UCSD-AML1 (cell line): ENCODE results near the gene CYTH1.

Source experiments
- DNase-seq: peaks from one replicate; lab custom pipeline; 2025; ENCODE audit not compliant: unreplicated experiment; lab: John Stamatoyannopoulos, UW

The CYTH1 gene

GRCh38 chr17:78805301-78805700, 23.2 kb upstream of the CYTH1 start:
- no peak for DNase-seq

GRCh38 chr17:78804777-78805176, 22.7 kb upstream of the CYTH1 start:
- no peak for DNase-seq

DNA sequence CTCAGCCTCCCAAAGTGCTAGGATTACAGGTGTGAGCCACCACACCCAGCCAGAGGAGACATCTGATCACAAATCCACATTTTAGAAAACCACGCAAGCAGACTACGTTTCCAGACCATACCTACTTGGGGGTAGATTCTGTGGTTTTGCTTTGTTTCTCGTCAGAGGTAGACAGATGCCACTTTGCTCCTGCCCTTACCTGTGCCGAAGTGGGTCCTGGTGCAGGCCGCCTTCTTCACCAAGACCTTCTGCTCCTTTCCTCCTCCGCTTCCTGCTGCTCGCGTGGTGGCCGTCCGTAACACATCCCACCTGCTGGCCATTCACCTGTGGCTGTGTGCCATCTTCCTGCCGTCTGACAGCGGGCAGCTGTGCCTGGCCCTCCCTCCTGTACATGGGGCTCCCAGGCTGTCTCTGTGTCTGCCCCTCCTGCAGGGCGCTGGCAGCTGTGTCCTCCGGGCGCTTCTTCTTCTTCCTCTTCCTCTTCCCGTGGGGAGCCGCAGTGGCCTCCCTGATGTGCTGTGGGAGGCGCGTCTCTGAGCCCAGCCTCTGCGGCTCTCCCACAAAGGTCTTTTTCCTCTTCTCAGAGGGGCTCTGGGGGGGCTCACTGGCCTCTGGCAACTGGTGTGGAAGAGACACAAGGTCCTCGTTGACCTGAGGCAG, 21.2 kb upstream of the CYTH1 start:
- DNase-seq, result peak; percentile 54

- no peak for DNase-seq
Observed at GRCh38 chr17:78802459-78802858, 20.4 kb upstream of the CYTH1 start.

GRCh38 chr17:78802008-78802407, 19.9 kb upstream of the CYTH1 start:
- no peak for DNase-seq

DNA sequence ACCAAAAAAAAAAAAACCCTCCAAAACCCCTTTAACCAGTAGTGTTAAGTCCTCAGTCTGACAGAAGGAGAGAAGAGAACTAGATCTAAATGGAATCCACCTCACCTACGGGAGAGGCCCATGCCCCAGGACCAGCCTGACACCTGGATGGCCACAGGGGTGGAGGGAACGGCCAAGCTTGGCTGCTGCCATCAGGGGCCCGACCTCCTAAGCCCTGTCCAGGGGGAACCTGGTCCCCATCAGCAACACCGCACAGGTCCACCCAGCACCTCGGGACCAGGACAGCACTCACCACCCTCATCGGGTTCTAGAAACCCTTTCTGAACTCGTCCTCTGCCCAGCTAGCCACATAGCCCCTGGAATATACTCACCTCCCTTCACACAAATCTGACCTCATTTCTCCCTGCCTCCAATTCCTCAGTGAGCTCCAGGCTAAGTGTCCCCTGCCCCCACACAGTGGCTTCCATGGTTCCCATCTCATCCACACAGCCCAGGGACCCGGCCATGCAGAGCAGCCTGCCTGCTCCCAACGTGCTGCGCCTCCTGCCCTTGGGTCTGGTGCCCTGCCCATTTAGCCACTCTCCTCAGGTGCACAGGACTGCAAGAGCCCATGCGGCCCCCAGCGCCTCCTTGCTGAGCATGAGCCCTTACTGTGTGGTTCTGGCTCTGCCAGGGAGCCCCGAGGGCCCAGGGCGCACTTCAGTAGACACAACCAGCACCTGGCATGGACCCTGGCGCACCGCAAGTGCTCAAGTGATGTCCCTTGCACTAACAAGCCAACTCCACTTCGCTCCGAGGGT, 18.3 kb upstream of the CYTH1 start:
- DNase-seq, result no peak

DNA sequence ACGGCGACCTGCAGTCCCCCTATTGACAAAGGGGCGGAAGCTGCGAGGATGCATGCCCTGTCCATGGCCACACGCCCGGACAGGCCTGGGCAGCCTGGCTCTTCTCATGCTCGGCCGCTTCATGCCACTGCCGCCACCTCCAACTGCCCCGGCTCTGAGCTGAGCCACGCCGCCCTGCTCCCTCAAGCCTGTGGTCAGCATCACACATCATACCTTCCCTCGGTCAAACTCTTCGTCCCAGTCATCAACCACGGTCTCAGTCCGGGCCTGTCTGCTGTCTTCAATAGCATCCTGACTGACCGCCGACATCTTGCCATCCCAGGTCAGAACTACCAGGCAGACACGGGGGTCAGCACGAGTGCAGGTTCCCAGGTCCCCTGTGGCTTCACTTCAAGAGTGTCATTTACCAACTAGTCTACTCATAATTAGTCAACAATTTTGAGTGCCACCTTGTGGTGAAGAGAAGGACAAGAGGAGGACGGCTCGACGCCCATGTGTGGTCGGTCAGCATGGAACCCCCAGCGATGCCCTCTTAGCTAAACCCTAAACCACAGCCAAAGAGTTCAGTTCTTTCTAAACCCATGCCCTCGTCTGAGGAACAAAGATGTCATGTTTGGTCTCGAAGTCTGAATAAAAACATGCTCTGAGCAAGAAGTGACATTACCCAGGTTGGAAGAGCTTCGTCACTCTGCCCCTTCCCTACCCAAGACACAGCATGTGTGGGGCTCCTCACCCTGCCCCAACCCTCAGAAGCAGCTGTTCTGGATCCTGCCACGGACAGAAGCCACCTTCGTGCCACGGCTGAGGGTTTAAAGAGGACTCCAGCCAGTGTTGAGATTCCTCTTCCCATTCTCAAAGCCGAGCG, 16.9 kb upstream of the CYTH1 start:
- no peak for DNase-seq

DNA sequence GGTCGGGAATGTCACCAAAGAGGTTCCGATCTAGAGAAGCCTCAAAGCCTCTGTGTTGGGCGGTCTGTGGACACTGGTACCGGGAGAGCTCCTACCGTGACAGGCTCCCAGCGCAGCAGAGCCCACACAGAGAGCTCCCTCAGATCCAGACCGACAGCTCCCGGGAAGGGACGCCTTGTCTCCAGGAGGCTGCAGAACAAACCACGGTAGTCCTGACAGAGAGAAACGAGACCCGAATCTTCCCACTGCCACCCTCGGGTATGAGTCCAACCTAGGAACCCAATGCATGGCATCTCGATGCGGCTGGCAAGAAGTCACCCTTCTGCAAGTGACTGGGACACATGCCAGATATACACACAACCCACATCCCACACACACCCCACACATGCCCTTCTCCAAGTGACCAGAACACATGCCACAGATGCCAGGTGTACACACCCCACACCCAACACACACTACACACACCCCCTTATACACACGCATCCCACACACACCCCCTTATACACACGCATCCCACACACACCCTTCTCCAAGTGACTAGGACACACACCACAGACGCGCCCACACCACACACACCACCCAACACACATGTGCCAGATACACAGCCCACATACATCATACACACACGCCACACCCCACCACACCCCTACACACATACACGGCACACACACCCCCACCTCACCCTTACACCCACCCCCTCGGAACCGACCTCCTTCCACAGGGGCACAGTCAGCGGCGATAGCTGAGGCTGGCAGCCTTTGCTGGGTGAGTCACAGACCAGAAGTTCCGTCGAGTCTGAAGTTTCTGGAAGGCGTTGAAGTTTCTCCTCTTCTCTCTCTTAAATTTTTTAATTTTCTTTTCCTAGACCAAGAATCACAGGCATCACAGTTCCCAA, 15.9 kb upstream of the CYTH1 start:
- DNase-seq, result no peak

DNA sequence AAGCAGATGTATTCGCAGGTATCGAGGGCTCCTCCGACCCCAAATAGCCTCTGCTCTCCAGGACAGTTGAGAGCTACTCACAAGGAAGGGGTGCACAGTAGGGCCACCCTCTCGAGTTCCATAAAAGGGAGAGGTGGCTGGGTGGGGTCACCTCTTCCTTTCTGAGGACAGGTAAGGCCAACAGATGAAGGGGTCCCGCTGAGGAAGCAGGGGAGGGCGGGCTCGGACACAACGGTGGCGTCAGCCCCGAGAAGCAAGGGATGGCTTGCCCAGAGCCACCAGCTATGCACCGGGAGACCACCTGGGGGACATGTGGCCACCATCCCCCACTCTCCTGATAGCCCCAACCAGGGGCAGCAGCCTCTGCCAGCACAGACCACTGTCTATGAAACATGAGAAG, 15.1 kb upstream of the CYTH1 start:
- no peak for DNase-seq

GRCh38 chr17:78796517-78796900, 14.4 kb upstream of the CYTH1 start:
- no peak for DNase-seq

DNA sequence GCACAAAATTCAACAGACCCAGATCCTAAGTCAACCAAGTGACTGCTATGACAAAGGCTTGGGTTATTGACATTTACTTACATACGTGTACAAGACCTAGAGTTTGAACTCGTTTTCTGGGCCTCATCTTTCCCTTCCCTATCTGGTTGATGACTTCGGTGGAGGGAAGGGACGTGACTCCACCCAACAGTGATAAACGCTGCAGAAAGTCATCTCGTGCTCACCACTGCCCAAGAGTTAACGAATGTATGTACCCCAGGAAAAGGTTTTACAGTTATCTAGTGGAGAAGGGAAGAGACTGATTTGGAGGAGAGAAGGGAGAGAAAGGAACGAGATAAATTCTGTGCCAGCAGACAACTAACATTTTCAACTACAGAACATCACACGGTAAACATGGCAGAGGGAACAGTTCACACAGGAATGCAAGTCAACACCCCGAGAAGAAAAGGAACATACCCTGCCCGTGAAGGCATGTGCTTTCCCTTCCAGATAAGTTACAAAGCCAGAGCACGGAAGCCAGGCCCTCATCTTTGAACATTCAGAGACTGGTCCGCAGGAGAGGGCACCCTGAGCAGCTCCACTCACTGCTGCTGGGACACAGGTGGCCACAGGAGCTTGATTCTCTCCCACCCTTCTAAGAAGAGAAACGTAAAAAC, 13.9 kb upstream of the CYTH1 start:
- no peak for DNase-seq

DNA sequence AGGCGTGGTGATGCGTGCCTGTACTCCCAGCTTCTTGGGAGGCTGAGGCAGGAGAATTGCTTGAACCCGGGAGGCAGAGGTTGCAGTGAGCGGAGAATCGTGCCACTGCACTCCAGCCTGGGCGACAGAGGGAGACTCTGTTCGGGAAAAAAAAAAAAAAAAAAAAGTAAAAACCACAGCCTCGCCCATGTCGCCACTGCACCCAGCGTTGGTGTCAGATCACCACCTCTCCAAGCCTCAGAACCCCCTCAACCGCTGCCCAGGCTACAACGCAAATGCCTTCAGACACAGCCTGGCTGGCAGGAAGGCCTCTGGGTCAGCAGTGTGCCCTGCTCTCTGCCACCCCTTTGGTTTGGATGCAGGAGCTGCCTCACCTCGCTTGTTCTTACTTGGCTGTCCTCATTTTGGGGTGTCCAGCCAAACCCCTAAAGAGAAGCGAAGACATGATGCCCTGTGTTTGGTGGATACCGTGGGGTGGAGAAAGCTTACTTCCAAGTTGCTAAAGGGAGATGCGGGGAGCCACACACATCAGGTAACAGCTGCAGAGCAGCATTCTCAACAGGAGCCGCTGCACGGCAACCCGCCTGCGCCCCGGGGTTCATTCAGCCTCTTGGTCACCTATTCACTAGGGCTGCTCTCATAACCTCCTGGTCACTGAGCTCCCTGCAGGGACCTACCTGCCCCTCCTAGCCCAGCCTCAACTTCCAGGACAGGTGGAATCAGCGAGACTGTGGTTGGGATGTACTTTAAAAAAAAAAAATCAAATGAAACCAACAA, 13.0 kb upstream of the CYTH1 start:
- no peak for DNase-seq

GRCh38 chr17:78794399-78794798, 12.3 kb upstream of the CYTH1 start:
- DNase-seq, result no peak

- DNase-seq, result no peak
Observed at GRCh38 chr17:78793968-78794367, 11.9 kb upstream of the CYTH1 start.

DNA sequence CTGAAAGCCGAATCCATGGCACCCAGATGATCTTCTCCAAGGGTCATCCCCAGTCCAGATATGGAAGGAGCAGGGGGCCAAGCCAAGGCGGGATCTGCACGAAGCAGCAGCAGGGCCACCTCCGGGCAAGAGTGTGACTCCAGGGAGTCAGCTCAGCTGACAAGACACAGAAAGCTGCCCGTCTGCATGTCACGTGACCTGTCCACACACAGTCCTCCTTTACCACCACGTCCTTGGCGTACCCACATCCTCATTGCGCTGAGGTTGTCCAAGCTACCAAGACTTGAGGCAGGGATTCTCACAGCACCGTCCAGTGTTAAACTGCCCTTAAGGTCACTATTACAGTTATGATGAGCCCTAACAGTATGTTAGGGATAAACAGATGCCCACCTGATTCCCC, 11.3 kb upstream of the CYTH1 start:
- DNase-seq, result no peak

DNA sequence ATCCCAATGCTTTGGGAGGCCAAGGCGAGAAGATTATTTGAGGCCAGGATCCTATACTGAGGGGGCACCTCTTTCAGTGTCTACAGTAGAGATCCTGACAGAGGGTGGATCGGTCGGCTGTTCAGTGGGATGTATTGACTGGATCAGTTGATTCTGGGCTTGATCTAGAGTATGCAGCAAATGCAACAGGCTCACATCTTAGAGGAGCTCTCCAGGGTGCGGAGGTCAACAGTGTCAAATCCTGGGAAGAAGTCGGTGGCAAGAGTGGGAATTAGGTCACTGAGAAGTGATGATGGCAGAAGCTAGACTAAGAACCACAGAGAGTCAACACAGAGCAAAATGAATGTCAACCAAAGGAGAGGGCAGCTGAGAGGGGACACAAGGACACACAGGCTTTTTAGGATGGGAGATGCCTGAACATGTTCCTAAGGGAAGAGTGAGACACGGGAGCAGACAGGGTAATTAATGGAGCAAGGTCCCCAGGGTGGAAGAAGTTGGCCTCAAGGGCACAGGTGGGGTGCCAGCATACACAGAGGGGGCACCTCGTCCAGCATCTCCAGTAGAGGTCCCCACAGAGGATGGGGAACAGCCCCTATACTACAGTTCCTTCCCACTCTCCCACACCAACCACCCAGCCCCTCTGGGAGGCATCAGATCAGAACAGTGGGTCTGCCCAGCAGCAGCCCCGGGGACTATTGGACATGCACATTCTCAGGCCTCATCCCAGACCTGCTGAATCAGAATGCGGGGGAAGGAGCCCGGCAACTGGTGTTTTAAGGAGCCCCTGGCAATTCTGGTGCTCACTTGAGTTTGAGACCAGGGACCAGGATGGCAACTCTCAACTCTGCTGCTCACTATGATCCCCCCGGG, 10.0 kb upstream of the CYTH1 start:
- no peak for DNase-seq

DNA sequence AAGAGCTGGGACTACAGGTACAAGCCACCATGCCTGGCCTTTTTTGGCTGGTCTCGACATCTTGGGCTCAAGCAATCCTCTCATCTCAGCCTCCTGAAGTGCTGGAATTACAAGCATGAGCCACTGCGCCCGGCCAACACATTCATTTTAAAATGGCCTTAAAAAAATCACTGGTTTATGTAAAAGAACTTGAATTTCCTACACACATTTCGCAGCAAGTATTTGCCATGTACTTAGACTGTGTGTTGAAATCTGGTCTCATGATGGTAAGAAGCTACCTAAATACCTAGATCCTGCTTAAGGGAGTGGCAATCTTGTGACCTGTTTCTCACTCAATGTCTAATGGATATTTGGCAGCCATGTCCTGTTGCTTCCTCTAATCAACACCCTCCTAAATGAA, 8.5 kb upstream of the CYTH1 start:
- DNase-seq, result no peak

DNA sequence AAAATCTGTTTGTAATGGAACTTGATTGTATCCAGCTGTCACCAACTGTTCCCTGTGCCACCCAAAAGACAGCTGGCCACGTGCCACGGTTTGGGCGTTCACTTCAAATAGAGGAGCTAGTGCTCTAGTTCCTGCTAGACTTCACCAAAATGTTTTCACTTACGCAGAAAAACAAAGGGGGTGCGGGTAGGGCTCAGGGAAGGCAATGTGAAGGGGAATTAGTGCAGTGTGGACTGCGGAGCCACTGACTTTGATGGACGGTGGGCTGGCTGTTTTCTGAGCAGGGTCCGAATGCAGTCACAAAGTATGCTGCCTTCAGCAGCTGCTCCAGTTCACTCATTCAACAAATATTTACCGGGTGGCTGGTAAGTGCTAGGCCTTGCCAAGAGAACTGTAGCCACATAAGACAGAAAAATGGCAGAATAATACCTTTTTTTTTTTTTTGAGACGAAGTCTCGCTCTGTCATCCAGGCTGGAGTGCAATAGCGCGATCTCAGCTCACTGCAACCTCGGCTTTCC, 7.6 kb upstream of the CYTH1 start:
- DNase-seq, result no peak
